Retina (tissue), 1 donor: ENCODE results near the gene GARIN5A.

ENCODE experiments used
- DNase-seq: peaks from one replicate; pipeline ENCODE4 v3.0.0-alpha.2; 2016

GARIN5A gene

GRCh38 chr19:50476224-50476906, at the start of gene GARIN5A, which contains the start of gene EMC10:
Gene GARIN5A, minus strand, starts transcription at chr19:50476848. Its CDS starts 460 bp downstream, at chr19:50476388.
Gene EMC10, plus strand, starts transcription at chr19:50476507. Its CDS starts 38 bp downstream, at chr19:50476545.
- DNase-seq: peak; percentile 98

DNA sequence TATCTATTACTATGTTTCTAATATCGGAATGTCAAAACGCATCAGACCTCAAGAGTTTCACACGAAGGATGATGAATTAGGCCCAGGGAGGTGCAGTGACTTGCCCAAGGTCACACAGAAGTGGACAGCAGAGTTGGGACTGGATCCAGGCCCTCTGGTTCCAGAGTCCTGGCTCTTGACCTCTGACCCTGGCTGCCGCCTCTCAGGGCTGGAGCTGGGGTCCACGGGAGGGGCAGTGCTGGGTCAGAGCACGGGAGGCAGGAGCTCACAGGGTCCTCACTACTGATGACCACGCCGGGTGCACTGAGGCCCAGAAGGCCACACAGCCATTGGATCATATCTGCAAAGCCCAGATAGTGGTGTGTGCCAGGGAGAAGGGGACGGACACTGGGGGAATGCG, 46.2 kb upstream of the GARIN5A start:
- DNase-seq: no peak

DNA sequence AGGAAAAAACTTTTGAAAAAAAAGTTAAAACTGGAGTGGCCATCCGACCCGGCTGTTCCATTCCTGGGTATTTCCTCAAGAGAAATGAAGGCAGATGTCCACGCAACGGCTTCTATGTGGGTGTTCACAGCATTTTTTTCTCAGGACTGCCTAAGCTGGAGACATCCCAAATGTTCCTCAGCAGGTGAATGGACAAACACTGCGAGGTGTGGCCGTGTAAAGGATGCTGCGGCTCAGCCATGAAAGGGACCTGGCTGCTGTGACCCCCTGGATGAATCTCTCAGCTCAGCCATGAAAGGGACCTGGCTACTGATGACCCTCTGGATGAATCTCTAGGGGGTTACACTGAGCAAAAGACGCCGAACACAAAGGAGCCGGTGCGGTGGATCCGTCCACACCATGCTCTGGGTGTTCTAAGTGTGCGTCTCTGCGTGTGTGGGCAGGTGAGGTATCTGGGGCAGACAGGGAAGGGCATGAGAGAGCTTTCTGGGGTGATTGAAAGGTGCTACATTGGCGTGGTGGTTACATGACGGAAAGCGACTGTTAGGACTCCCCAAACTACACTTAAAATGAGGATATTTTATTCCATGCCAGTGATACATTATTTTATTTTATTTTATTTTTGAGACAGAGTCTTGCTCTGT, 44.3 kb upstream of the GARIN5A start:
- DNase-seq: no peak

GRCh38 chr19:50519006-50519575, 42.4 kb upstream of the GARIN5A start:
- DNase-seq: no peak

DNA sequence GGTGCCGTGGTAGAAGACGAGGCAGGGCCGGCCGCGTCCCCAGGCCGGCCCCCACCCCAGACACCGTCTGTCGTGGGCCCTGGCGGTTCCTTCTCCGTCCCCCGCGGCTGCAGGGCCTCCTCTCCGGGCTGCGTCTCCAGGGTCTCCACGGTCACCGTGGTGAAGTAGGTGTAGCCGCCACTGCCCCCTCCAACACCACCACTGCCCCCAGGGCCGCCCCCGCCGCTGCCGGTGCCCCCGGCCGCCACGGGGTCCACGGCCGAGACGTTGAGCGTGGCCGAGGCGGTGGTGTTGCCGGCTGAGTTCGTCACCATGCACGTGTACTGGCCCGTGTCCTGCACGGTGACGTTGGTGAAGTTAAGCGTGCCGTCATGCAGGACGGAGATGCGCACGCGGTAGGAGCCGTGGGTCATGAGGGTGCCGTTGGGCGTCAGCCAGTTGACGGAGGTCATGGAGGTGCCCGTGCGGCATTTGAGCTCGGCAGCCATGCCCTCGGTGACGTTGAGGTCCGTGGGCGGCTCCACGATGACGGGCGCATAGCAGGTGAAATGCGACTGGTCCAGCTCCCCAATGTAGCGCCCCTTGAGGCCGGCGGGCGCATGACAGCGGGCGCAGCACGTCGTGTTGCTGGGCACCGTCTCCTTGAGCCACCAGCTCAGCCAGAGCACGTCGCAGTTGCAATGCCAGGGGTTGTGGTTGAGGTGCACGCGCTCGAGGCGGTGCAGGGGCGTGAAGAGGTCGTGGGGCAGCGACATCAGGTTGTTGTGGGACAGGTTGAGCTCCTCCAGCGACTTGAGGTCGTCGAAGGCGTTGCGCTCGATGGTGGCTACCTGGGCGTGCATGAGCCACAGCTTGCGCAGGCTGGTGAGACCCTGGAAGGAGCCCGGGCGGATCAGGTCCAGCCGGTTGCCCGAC, 41.7 kb upstream of the GARIN5A start:
- no peak for DNase-seq

DNA sequence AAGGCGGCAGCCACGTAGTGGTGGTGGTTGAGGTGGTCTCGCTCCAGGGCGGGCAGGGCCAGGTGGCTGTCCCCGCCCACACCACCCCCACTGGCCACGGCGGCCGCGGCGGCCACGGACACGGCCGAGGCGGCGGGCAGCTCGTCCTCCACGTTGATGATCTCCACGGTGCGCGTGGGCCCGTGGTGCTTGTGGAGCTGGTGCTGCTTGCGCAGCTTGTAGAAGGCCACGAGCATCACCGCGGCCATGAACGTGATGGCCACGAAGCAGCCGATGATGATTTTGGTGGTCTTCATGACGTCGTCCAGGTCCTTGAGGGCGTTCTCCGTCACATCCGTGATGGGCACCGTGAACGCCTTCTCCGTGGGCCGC, 41.0 kb upstream of the GARIN5A start:
- no peak for DNase-seq

GRCh38 chr19:50516964-50517703, 40.5 kb upstream of the GARIN5A start:
- no peak for DNase-seq

- no peak for DNase-seq
Measured at GRCh38 chr19:50516456-50516855, 39.8 kb upstream of the GARIN5A start.

DNA sequence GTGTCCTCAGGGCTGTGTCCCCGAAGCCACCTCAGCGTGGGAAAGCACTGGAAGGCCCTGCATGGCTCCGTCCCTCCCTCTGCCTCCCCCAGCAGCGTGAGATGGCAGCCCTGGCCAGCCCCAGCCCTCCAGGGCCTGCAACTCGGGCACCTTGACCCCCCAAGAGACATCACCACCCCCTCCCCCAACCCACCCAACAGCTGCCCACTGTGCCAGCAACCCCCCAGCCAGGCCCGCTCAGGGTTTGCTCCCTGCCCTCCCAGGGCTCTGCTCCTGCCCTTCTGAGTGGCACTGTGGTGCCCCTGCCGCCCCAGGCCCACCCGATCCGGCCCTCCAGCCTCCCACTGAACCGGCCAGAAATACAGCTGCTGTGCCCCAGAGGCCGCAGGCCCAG, 38.5 kb upstream of the GARIN5A start:
- DNase-seq: no peak

GRCh38 chr19:50514346-50515167, 37.9 kb upstream of the GARIN5A start:
- peak; percentile 85 for DNase-seq

- no peak for DNase-seq
Measured at GRCh38 chr19:50513746-50514345, 37.2 kb upstream of the GARIN5A start, which contains the start of gene ASPDH. Gene ASPDH, minus strand, starts transcription at chr19:50513913. Its CDS starts 90 bp downstream, at chr19:50513823.

DNA sequence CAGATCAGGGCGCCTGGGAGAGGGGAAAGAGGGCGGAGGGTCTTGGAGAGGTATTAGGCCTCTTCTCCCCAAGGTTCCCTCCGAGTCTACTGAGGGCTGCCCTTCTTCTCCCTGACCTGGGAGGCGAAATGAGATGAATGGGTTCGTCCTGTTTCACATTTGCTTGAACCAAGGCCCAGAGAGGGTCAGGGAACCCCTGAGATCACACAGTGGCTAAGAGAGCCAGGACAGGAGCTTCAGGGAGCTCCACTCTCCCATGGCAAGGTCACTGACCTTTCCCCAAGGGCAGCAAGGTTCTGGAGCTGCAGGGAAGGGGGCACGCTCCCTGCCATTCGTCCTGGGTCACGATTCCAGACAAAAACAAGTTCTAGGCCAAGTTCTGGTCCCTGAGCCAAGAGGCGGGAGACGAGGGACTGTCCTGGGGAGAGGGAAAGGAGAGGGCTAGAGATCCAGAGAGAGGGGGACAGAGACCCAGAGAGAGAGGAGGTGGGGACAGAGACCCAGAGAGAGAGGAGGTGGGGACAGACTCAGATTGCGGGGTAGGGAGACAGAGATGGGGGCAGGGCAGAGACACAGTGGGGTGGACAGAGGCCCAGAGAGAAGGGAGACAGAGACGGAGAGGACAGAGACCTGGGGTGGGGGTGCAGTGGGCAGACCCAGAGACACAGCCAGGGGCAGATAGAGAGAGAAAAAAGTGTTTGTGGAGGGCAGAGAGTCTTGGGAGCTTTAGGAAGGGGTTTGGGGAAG, 36.5 kb upstream of the GARIN5A start:
- no peak for DNase-seq

DNA sequence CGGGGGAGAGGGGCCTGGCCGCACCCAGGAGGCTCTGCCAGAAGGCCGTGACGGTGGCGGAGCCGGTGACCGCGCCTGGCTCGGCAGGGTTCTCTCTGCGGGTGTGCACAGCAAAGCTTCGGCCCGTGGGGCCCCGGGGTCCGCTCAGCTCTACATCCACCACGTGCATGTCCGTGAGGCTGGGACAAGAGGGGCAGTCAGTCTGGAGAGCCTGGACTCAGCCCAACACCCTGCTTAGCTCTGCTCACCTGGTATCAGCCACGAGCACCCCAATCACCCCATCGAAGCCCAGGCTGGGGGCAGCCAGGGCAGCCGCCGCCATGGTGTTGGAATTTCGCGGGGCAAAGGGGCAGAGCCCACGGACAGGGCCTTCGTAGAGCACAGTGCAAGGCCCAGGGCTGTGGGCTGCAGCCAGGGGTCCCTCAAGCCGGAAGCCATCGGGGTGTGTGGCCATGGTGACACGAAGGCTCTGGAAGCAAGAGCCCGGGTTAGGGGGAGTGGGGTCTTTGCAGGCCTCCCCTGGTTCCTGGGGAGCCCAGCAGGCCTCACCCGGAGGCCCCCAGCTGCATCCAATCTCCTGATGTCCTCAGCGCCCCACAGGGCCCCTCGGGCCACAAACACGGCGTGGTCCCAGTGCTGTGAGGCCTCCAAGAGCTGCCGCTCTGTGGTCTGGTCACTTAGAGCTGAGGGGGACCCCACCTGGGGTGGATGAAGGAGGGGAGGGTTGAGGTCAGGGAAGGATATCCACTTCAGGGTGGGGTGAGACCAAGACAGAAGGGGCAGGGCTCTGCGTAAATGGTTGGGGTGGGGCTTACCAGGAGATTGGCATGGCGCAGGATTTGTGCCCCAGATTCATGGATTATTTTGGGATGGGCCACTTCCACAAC, 35.7 kb upstream of the GARIN5A start:
- DNase-seq: no peak

GRCh38 chr19:50511069-50511822, 34.6 kb upstream of the GARIN5A start, which contains the start of gene JOSD2:
Gene JOSD2, minus strand, starts transcription at chr19:50511191. Its CDS starts 760 bp downstream, at chr19:50510431.
- DNase-seq: peak; percentile 100

- DNase-seq: no peak
Measured at GRCh38 chr19:50510700-50511068, 34.0 kb upstream of the GARIN5A start.

DNA sequence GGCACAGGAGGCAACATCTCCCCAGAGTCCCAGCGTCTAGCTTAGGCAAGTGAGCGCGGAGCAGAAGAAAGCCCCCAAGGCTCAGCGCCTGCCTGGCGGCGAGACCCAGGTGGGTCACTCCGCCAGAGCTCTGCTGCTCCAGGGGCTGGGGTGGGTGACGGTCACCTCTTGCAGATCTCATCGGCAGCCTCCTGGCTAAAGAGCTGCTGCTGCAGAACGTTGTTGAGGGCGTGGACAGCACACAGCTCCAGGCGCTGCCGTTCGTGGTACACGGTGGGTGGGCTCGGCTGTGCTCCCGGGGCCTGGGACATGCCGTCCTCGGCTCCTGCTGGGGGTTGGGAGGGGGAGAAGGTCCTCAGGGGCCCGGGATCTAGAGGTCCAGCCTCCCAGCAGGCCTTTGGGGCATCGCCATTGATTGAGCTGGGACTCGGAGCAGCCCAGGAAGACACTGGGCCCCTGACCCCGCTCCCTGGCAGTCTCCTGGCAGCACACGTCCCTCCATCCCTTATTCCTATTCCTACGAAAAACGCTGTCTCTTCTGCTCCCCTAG, 33.5 kb upstream of the GARIN5A start:
- DNase-seq: no peak

GRCh38 chr19:50509366-50509765, 32.7 kb upstream of the GARIN5A start:
- DNase-seq: no peak

DNA sequence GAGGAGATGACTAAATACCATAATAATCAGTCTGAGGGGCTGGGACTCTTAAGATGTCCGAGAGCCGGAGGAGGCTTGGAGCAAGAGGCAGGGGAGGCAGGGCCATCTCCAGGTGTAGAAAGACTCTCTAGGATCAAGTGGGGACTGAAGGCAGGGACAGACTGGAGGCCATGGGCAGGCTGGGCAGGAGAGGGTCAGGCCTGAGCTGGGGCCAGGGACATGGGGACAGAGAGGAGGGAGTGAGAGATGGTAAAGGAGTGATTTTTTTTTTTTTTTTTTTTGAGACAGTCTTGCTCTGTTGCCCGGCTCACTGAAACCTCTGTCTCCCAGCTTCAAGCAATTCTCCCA, 32.2 kb upstream of the GARIN5A start:
- no peak for DNase-seq
